ENCODE results near the gene DNAJC12.

The DNAJC12 gene

GRCh38 chr10:67816719-67817118 is 21.3 kb downstream of the DNAJC12 start:
- Histone ChIP-seq H3K9me3 (ENCODE audit: severe bottlenecking) (no peaks in the 10 kb centered on the region), H3K4me3 (ENCODE audit: low read depth, low read length) (no peak overlapping the region), H3K27ac (no peak overlapping the region), H3K36me3 (no peaks in the 10 kb centered on the region), H3K27me3 (ENCODE audit: insufficient read depth, low read depth, severe bottlenecking) (no peaks in the 10 kb centered on the region)
- no peak for TF ChIP-seq CTCF (IDR thresholded peaks at IDR 0.05; ENCODE audit: low read depth, low read length)
- no peak for DNase-seq

- no peak for TF ChIP-seq CTCF (IDR thresholded peaks at IDR 0.05; ENCODE audit: low read depth, low read length)
- H3K27ac ChIP-seq: no peak overlapping the region
- DNase-seq: no peak
Observed at GRCh38 chr10:67815571-67816059, 22.4 kb downstream of the DNAJC12 start.

GRCh38 chr10:67812007-67812406 is 26.0 kb downstream of the DNAJC12 start:
- Histone ChIP-seq H3K4me3 (ENCODE audit: low read depth, low read length) (no peak overlapping the region), H3K27ac (no peak overlapping the region; the same call in 1 of the 2 replicates), H3K9me3 (ENCODE audit: severe bottlenecking) (no peaks in the 10 kb centered on the region), H3K36me3 (peaks cover 3% of the 10 kb centered on the region), H3K27me3 (ENCODE audit: insufficient read depth, low read depth, severe bottlenecking) (no peaks in the 10 kb centered on the region)
- no peak for DNase-seq
- no peak for TF ChIP-seq CTCF (IDR thresholded peaks at IDR 0.05; ENCODE audit: low read depth, low read length)

More at GRCh38 chr10:67815571-67816059, 22.4 kb downstream of the DNAJC12 start:
- no peaks in the 10 kb centered on the region for H3K9me3 ChIP-seq (ENCODE audit: severe bottlenecking)
- no peaks in the 10 kb centered on the region for H3K27me3 ChIP-seq (ENCODE audit: insufficient read depth, low read depth, severe bottlenecking)
- no peaks in the 10 kb centered on the region; the same call in 1 of the 2 replicates for H3K36me3 ChIP-seq
- no peak overlapping the region for H3K4me3 ChIP-seq (ENCODE audit: low read depth, low read length)

GRCh38 chr10:67809107-67809506 is 28.9 kb downstream of the DNAJC12 start:
- H3K27ac ChIP-seq: no peak overlapping the region

GRCh38 chr10:67808704-67809103 is 29.3 kb downstream of the DNAJC12 start:
- DNase-seq: no peak
- H3K4me3 ChIP-seq (ENCODE audit: low read depth, low read length): no peak overlapping the region
- peaks cover 3% of the 10 kb centered on the region for H3K36me3 ChIP-seq
- no peaks in the 10 kb centered on the region for H3K27me3 ChIP-seq (ENCODE audit: insufficient read depth, low read depth, severe bottlenecking)
- H3K9me3 ChIP-seq (ENCODE audit: severe bottlenecking): no peaks in the 10 kb centered on the region
- no peak overlapping the region for H3K27ac ChIP-seq
- no peak for TF ChIP-seq CTCF (IDR thresholded peaks at IDR 0.05; ENCODE audit: low read depth, low read length)

More at GRCh38 chr10:67809107-67809506, 28.9 kb downstream of the DNAJC12 start:
- TF ChIP-seq CTCF (IDR thresholded peaks at IDR 0.05; ENCODE audit: low read depth, low read length): no peak
- Histone ChIP-seq H3K27me3 (ENCODE audit: insufficient read depth, low read depth, severe bottlenecking) (no peaks in the 10 kb centered on the region), H3K36me3 (peaks cover 3% of the 10 kb centered on the region), H3K4me3 (ENCODE audit: low read depth, low read length) (no peak overlapping the region), H3K9me3 (ENCODE audit: severe bottlenecking) (no peaks in the 10 kb centered on the region)
- no peak for DNase-seq

GRCh38 chr10:67807855-67808456 is 30.0 kb downstream of the DNAJC12 start:
- Histone ChIP-seq H3K4me3 (ENCODE audit: low read depth, low read length) (no peak overlapping the region), H3K27ac (no peak overlapping the region), H3K27me3 (ENCODE audit: insufficient read depth, low read depth, severe bottlenecking) (no peaks in the 10 kb centered on the region), H3K9me3 (ENCODE audit: severe bottlenecking) (no peaks in the 10 kb centered on the region), H3K36me3 (peaks cover 3% of the 10 kb centered on the region)
- TF ChIP-seq CTCF (IDR thresholded peaks at IDR 0.05; ENCODE audit: low read depth, low read length): no peak
- DNase-seq: no peak
